Measurements from ENCODE around the gene ENTHD1. TPM values are rescaled to one million over a fixed set of nuclear protein-coding genes. Genes with fewer than 3 reads are reported as not detected.

Gene ENTHD1
- total RNA-seq, 4 donors from 2014 or later: 0.42 to 3.3 (median 1.8) TPM

DNA sequence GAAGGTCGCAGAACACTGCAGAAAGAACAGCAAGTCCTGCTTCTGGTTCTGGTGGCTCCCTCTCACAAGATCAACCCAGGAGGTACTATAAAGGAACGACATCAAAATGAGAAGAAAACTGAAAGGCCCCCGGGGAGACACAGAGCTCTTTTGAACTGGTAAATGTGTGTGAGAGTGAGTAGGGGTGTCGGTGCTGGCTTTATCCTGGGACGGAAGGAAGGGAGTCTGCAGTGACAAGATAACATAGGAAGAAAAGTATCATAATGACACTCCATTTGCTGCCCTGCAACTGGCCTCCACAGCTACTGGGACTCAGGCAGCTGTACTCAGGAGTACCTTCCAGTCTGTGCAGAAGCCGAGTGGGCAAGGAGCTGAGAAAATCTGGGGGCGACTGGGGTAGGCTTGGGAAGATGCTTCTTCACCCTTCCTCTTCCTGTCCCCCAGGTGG is 60.9 kb downstream of the ENTHD1 start:
- no peak overlapping the region for H3K27ac ChIP-seq
- no peak overlapping the region for H3K4me3 ChIP-seq
- H3K9me3 ChIP-seq: no peaks in the 10 kb centered on the region
- WGBS, 2 donors: 50 to 61% methylated on average over 7 of the region's 7 CpGs
- no peaks in the 10 kb centered on the region for H3K36me3 ChIP-seq
- no peak for TF ChIP-seq EP300 (IDR thresholded peaks at IDR 0.05)
- TF ChIP-seq POLR2A (IDR thresholded peaks at IDR 0.05): no peak
- TF ChIP-seq, protein P1, sequence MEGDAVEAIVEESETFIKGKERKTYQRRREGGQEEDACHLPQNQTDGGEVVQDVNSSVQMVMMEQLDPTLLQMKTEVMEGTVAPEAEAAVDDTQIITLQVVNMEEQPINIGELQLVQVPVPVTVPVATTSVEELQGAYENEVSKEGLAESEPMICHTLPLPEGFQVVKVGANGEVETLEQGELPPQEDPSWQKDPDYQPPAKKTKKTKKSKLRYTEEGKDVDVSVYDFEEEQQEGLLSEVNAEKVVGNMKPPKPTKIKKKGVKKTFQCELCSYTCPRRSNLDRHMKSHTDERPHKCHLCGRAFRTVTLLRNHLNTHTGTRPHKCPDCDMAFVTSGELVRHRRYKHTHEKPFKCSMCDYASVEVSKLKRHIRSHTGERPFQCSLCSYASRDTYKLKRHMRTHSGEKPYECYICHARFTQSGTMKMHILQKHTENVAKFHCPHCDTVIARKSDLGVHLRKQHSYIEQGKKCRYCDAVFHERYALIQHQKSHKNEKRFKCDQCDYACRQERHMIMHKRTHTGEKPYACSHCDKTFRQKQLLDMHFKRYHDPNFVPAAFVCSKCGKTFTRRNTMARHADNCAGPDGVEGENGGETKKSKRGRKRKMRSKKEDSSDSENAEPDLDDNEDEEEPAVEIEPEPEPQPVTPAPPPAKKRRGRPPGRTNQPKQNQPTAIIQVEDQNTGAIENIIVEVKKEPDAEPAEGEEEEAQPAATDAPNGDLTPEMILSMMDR (IDR thresholded peaks at IDR 0.05): no peak
- H3K4me1 ChIP-seq: no peaks in the 10 kb centered on the region
- H3K27me3 ChIP-seq: peaks cover 0 to 20% of the 10 kb centered on the region in 2 donors
- DNase-seq (ENCODE audit: low spot score in 2 of 2): no peak

DNA sequence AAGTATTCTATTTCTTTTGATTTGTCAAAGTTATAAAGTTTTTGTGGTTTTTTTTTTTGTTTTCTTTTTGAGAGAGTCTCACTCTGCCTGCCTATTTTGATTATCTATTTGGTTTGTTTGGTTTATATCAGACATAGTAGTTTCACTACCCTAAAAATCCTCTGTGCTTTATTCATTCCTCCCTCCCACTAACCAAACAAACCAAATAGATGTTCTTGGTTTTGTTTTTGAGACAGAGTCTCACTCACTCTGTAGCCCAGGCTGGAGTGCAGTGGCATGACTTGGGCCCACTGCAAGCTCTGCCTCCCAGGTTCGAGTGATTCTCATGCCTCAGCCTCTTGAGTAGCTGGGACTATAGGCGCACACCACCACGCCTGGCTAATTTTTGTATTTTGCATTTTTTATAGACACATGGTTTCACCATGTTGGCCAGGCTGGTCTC is 67.9 kb downstream of the ENTHD1 start:
- 84 to 89% methylated on average over 3 of the region's 3 CpGs for WGBS, 2 donors
- Histone ChIP-seq H3K9me3 (no peaks in the 10 kb centered on the region), H3K4me3 (no peak overlapping the region), H3K27me3 (no peaks in the 10 kb centered on the region), H3K4me1 (no peaks in the 10 kb centered on the region), H3K27ac (no peak overlapping the region), H3K36me3 (no peaks in the 10 kb centered on the region)
- no peak for DNase-seq (ENCODE audit: low spot score in 2 of 2)
- TF ChIP-seq POLR2A (IDR thresholded peaks at IDR 0.05): no peak
- TF ChIP-seq, protein P1 (IDR thresholded peaks at IDR 0.05): no peak
- TF ChIP-seq EP300 (IDR thresholded peaks at IDR 0.05): no peak

DNA sequence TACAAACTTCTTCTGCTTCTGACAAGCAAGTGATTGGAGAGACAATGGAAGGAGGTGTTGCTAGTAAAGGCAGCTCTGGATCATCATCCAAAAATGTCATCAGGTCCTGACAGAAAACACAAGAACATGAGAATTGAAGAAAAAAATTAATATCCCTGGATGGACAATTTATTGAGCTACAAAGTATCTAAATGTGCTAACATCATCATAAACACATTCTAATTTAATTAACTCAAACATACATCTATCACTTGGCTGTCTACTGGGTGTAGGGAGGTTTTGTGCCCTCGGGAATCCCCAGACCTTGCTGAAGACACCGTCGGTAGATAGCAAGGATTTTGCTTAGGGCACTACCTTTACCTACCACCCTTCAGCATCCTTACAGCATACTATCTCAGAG is 72.6 kb downstream of the ENTHD1 start:
- DNase-seq (ENCODE audit: low spot score in 2 of 2): no peak
- 83 to 87% methylated on average over 3 of the region's 3 CpGs for WGBS, 2 donors
- TF ChIP-seq, protein P1 (IDR thresholded peaks at IDR 0.05): no peak
- TF ChIP-seq EP300 (IDR thresholded peaks at IDR 0.05): no peak
- no peak for TF ChIP-seq POLR2A (IDR thresholded peaks at IDR 0.05)
- no peaks in the 10 kb centered on the region for H3K27me3 ChIP-seq
- H3K9me3 ChIP-seq: no peaks in the 10 kb centered on the region
- no peaks in the 10 kb centered on the region for H3K36me3 ChIP-seq
- H3K4me1 ChIP-seq: no peaks in the 10 kb centered on the region
- no peak overlapping the region for H3K4me3 ChIP-seq
- no peak overlapping the region for H3K27ac ChIP-seq

DNA sequence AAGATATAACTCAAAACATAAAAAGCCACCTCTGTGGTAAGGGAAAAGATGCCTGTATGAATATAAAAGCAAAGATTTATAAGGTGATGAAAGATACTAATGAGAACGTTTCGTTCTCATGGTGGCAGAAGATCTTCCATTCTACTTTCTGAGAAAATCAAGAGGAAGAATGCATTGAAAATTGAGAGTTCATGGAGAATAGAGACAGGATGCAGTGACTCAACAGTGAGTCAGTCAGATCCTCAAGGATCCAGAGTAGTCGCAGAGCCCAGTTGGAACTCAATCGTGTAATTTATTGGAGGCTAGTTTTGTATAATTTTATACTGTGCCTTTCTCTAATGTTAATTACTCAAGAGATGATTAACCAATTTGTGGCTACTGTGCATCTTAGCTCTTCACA is 73.3 kb downstream of the ENTHD1 start:
- 33 to 38% methylated on average over 4 of the region's 4 CpGs for WGBS, 2 donors
- TF ChIP-seq EP300 (IDR thresholded peaks at IDR 0.05): no peak

DNA sequence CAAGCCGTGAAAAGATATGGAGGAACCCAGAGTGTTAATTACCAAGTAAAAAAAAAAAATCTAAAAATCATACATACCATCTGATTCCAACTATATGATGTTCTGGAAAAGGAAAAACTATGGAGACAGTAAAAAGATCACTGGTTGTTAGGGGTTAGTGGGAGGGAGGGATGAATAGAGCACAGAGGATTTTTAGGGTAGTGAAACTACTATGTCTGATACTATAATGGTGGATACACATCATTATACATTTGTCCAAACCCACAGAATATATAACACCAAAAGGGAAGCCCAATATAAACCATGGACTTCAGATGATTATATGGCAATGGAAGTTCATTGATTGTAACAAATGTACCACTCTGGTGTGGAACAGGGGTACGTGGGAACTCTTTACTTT is 74.1 kb downstream of the ENTHD1 start:
- H3K4me1 ChIP-seq: no peaks in the 10 kb centered on the region
- H3K27ac ChIP-seq: no peak overlapping the region
- H3K36me3 ChIP-seq: no peaks in the 10 kb centered on the region
- H3K27me3 ChIP-seq: no peaks in the 10 kb centered on the region
- no peak for DNase-seq (ENCODE audit: low spot score in 2 of 2)
- no peaks in the 10 kb centered on the region for H3K9me3 ChIP-seq
- 78 to 79% methylated on average over 2 of the region's 2 CpGs for WGBS, 2 donors
- no peak for TF ChIP-seq POLR2A (IDR thresholded peaks at IDR 0.05)
- TF ChIP-seq EP300 (IDR thresholded peaks at IDR 0.05): no peak
- TF ChIP-seq, protein P1 (IDR thresholded peaks at IDR 0.05): no peak
- H3K4me3 ChIP-seq: no peak overlapping the region

More for the DNA sequence above, 73.3 kb downstream of the ENTHD1 start:
- Histone ChIP-seq H3K27me3 (no peaks in the 10 kb centered on the region), H3K36me3 (no peaks in the 10 kb centered on the region), H3K4me1 (no peaks in the 10 kb centered on the region), H3K27ac (no peak overlapping the region), H3K9me3 (no peaks in the 10 kb centered on the region), H3K4me3 (no peak overlapping the region)
- no peak for DNase-seq (ENCODE audit: low spot score in 2 of 2)

DNA sequence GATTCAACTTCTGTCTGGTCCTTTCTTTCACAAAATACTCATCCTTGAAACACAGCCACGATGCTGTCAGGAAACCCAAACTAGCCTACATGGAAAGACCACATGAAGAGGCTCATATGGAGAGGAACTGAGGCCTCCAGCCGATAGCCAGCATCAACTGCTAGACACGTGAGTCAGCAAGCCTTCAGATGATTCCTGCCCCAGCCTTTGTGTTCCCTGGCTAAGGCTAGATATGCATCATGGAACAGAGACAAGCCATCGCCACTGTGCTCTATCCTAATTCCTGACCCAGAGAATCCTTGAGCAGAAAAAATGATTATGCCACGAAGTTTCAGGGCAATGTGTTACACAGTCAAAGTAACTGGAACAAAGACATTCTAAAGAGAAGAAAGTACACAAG is 75.5 kb downstream of the ENTHD1 start:
- no peaks in the 10 kb centered on the region for H3K4me1 ChIP-seq
- H3K4me3 ChIP-seq: no peak overlapping the region
- H3K27ac ChIP-seq: no peak overlapping the region
- H3K27me3 ChIP-seq: no peaks in the 10 kb centered on the region
- DNase-seq (ENCODE audit: low spot score in 2 of 2): no peak
- H3K36me3 ChIP-seq: no peaks in the 10 kb centered on the region
- WGBS, 2 donors: 59 to 65% methylated on average over 5 of the region's 5 CpGs
- H3K9me3 ChIP-seq: no peaks in the 10 kb centered on the region
- no peak for TF ChIP-seq POLR2A (IDR thresholded peaks at IDR 0.05)
- TF ChIP-seq EP300 (IDR thresholded peaks at IDR 0.05): no peak
- TF ChIP-seq, protein P1 (IDR thresholded peaks at IDR 0.05): no peak

Measured in tibial nerve (tissue), 4 donors.